ENCODE results near the gene CLEC4F. TPM values are rescaled to one million over a fixed set of nuclear protein-coding genes. Genes with fewer than 3 reads are reported as not detected.

Gene CLEC4F
- total and polyA plus RNA-seq, 2 of the 4 experiments (the other 2 are of a cell fraction): not detected

GRCh38 chr2:70793450-70793849, 26.9 kb downstream of the CLEC4F start:
- dilution Hi-C loops (cut with HindIII; ENCODE audit: low sequenced_read_pairs, unreplicated experiment): no loop called here
- H3K4me3 ChIP-seq (ENCODE audit: insufficient read depth, low read depth, low read length): no peak overlapping the region
- H3K56ac ChIP-seq (ENCODE audit: extremely low read depth, insufficient read depth, low read length): no peak overlapping the region
- no peaks in the 10 kb centered on the region for H3K36me3 ChIP-seq (ENCODE audit: control insufficient read depth, insufficient read depth, low read length)
- DNase-seq (no peak), ATAC-seq (ENCODE audit: low read depth) (no peak)
- H2BK15ac ChIP-seq (ENCODE audit: low read depth, low read length): no peak overlapping the region
- H3K9me3 ChIP-seq (ENCODE audit: control insufficient read depth, insufficient read depth, low read length): no peaks in the 10 kb centered on the region
- no peak overlapping the region for H2AK5ac ChIP-seq (ENCODE audit: low read depth, low read length)
- H3K4ac ChIP-seq (ENCODE audit: low read depth, low read length): no peak overlapping the region
- no TSS peak for BruUV-seq (replicated peaks)
- peaks cover 23% of the 10 kb centered on the region for H3K27me3 ChIP-seq (ENCODE audit: control insufficient read depth, insufficient read depth, low read length)
- H3K18ac ChIP-seq (ENCODE audit: low read depth, low read length): no peak overlapping the region
- intact Hi-C loops (cut with micrococcal nuclease): no loop called here
- no peak overlapping the region for H4K91ac ChIP-seq (ENCODE audit: insufficient read depth, low read depth, low read length)
- H3K4me1 ChIP-seq (ENCODE audit: control insufficient read depth, insufficient read depth, low read length): no peaks in the 10 kb centered on the region
- H3K27ac ChIP-seq (ENCODE audit: insufficient read depth, low read length): no peak overlapping the region
- no peak overlapping the region for H2BK5ac ChIP-seq (ENCODE audit: low read depth, low read length, poor library complexity, severe bottlenecking)
- CTCF ChIA-PET: no interaction called here
- H2BK120ac ChIP-seq (ENCODE audit: low read depth, low read length): no peak overlapping the region
- no peaks in the 10 kb centered on the region for H4K20me1 ChIP-seq (ENCODE audit: insufficient read depth, low read length)
- H4K8ac ChIP-seq (ENCODE audit: low read depth in 2 of 2, low read length in 2 of 2): no peak overlapping the region
- no peak overlapping the region for H3K23ac ChIP-seq (ENCODE audit: low read depth, low read length)
- H3K4me2 ChIP-seq (ENCODE audit: low read depth, low read length): no peak overlapping the region
- no peak overlapping the region for H2BK20ac ChIP-seq (ENCODE audit: low read depth, low read length)
- no peak overlapping the region for H4K5ac ChIP-seq (ENCODE audit: low read depth, low read length)
- no CpG with 5 or more reads among the region's 2 CpGs for WGBS, 2 experiments (ENCODE audit: extremely low coverage in 2 of 2, insufficient read length in 1 of 2)
- H3K9ac ChIP-seq (ENCODE audit: low read depth, low read length): no peak overlapping the region
- TF ChIP-seq MAZ (IDR thresholded peaks at IDR 0.05; ENCODE audit: borderline replicate concordance, low read depth, low read length) (no peak), CEBPB (IDR thresholded peaks at IDR 0.05; ENCODE audit: low read depth, low read length) (no peak), ELK1 (IDR thresholded peaks at IDR 0.05; ENCODE audit: borderline replicate concordance, low read depth, low read length) (no peak), BHLHE40 (IDR thresholded peaks at IDR 0.05; ENCODE audit: low read depth, low read length) (no peak), MXI1 (IDR thresholded peaks at IDR 0.05; ENCODE audit: borderline replicate concordance, low read depth, low read length) (no peak), NFE2L2 (IDR thresholded peaks at IDR 0.05; ENCODE audit: low read depth, low read length) (no peak), FOS (IDR thresholded peaks at IDR 0.05; ENCODE audit: low read depth, low read length) (no peak), RCOR1 (IDR thresholded peaks at IDR 0.05; ENCODE audit: insufficient replicate concordance, low read length) (no peak), SMC3 (IDR thresholded peaks at IDR 0.05; ENCODE audit: low read depth, low read length) (no peak), CHD1 (IDR thresholded peaks at IDR 0.05; ENCODE audit: low read depth, low read length) (no peak)
- TF ChIP-seq, protein P1, sequence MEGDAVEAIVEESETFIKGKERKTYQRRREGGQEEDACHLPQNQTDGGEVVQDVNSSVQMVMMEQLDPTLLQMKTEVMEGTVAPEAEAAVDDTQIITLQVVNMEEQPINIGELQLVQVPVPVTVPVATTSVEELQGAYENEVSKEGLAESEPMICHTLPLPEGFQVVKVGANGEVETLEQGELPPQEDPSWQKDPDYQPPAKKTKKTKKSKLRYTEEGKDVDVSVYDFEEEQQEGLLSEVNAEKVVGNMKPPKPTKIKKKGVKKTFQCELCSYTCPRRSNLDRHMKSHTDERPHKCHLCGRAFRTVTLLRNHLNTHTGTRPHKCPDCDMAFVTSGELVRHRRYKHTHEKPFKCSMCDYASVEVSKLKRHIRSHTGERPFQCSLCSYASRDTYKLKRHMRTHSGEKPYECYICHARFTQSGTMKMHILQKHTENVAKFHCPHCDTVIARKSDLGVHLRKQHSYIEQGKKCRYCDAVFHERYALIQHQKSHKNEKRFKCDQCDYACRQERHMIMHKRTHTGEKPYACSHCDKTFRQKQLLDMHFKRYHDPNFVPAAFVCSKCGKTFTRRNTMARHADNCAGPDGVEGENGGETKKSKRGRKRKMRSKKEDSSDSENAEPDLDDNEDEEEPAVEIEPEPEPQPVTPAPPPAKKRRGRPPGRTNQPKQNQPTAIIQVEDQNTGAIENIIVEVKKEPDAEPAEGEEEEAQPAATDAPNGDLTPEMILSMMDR (conservative IDR thresholded peaks at IDR 0.05; ENCODE audit: low read depth, low read length): no peak
- TF ChIP-seq, protein P2, sequence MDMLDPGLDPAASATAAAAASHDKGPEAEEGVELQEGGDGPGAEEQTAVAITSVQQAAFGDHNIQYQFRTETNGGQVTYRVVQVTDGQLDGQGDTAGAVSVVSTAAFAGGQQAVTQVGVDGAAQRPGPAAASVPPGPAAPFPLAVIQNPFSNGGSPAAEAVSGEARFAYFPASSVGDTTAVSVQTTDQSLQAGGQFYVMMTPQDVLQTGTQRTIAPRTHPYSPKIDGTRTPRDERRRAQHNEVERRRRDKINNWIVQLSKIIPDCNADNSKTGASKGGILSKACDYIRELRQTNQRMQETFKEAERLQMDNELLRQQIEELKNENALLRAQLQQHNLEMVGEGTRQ (IDR thresholded peaks at IDR 0.05; ENCODE audit: low read depth, low read length): no peak
- H3K14ac ChIP-seq (replicated peaks; ENCODE audit: low read depth, low read length): no peak overlapping the region
- H2AK9ac ChIP-seq (replicated peaks; ENCODE audit: low read depth, low read length, poor library complexity): no peak overlapping the region
- H3K79me1 ChIP-seq (ENCODE audit: low read depth in 1 of 2, low read length in 2 of 2): no peaks in the 10 kb centered on the region
- POLR2A ChIA-PET (ENCODE audit: unreplicated experiment): no interaction called here
- H3K9me1 ChIP-seq (ENCODE audit: insufficient read depth, low read length): no peaks in the 10 kb centered on the region
- in situ Hi-C loops (cut with MboI; ENCODE audit: low sequenced_read_pairs): no loop called here
- no peak overlapping the region for H2AFZ ChIP-seq (replicated peaks; ENCODE audit: low read length, poor library complexity)
